Measurements from ENCODE around the gene DLEU7. TPM values are rescaled to one million over a fixed set of nuclear protein-coding genes. Genes with fewer than 3 reads are reported as not detected.

DLEU7 gene
- total RNA-seq, 1 experiment from 2014 or later = not detected

DNA sequence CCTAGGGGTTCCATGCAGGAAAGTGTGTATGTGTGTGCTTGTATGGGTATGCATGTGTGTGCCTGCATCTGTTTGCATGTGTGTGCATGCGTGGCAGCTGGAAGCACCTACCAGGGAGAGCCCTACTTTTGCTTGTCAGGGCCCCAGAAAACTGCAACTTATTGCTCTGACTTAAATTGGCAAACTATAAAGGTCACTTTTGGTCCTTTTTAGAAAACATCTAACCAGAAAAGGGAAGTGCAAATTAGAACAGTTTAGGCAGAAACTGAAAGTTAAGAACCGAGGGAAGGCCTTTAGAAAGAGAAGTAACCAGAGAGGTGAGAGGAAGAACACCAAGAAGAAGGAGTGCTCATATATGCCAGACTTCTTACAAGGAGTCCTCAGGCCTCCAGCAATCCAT lies 32.5 kb downstream of the DLEU7 start:
- CTCF ChIA-PET = no interaction called here
- no peaks in the 10 kb centered on the region for H3K4me1 Mint-ChIP-seq (ENCODE audit: low read depth, unreplicated experiment)
- no peaks in the 10 kb centered on the region for H3K9me3 Mint-ChIP-seq (ENCODE audit: low read depth, unreplicated experiment)
- TF ChIP-seq CTCF (IDR thresholded peaks at IDR 0.05; ENCODE audit: unreplicated experiment) = no peak
- no peak overlapping the region for H3K4me3 Mint-ChIP-seq (ENCODE audit: low read depth, unreplicated experiment)
- no peak overlapping the region for H3K27ac Mint-ChIP-seq (ENCODE audit: unreplicated experiment)
- DNase-seq = no peak
- no TSS peak for BruUV-seq (replicated peaks)
- H3K27me3 Mint-ChIP-seq (ENCODE audit: unreplicated experiment) = no peaks in the 10 kb centered on the region
- no peaks in the 10 kb centered on the region for H3K36me3 Mint-ChIP-seq (ENCODE audit: insufficient read depth, unreplicated experiment)
- intact Hi-C loops (cut with micrococcal nuclease; ENCODE audit: unreplicated experiment) = no loop called here

GRCh38 chr13:50810468-50810867 lies 33.0 kb downstream of the DLEU7 start:
- CTCF ChIA-PET = interaction anchor here (0.6 kb wide), 1 partner anchor 739 kb away, joined by 4 read pairs; no protein-coding TSS in a partner anchor
- intact Hi-C loops (cut with micrococcal nuclease; ENCODE audit: unreplicated experiment) = no loop called here
- TF ChIP-seq CTCF (IDR thresholded peaks at IDR 0.05; ENCODE audit: unreplicated experiment) = no peak
- no peaks in the 10 kb centered on the region for H3K27me3 Mint-ChIP-seq (ENCODE audit: unreplicated experiment)
- no peak for DNase-seq
- no peak overlapping the region for H3K4me3 Mint-ChIP-seq (ENCODE audit: low read depth, unreplicated experiment)
- H3K36me3 Mint-ChIP-seq (ENCODE audit: insufficient read depth, unreplicated experiment) = no peaks in the 10 kb centered on the region
- H3K9me3 Mint-ChIP-seq (ENCODE audit: low read depth, unreplicated experiment) = peaks cover 2% of the 10 kb centered on the region
- H3K4me1 Mint-ChIP-seq (ENCODE audit: low read depth, unreplicated experiment) = no peaks in the 10 kb centered on the region
- H3K27ac Mint-ChIP-seq (ENCODE audit: unreplicated experiment) = no peak overlapping the region
- BruUV-seq (replicated peaks) = no TSS peak

GRCh38 chr13:50809133-50810090 lies 34.1 kb downstream of the DLEU7 start:
- intact Hi-C loops (cut with micrococcal nuclease; ENCODE audit: unreplicated experiment) = loop anchor here (10.0 kb wide), 1 partner anchor 835 kb away; no protein-coding TSS in a partner anchor
- no peak overlapping the region for H3K4me3 Mint-ChIP-seq (ENCODE audit: low read depth, unreplicated experiment)

DNA sequence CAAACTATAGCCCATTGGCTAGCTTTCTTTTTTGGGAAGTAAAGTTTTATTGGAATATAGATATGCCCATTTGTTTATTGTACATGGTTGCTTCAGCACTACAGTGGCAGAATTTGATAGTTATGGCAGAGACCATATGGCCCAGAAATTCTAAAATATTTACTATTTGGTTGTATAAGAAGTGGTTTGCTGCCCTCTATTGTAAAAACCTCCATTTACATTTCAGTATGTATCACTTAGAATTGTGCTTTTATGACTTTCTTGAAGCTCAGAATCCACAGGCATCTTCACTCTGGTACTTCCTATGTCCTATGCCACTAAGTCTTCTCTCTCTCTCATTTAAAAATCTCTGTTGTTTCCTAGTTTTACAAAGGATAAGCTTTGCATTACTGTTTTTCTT lies 37.7 kb downstream of the DLEU7 start:
- Mint-ChIP-seq H3K27ac (ENCODE audit: unreplicated experiment) (no peak overlapping the region), H3K36me3 (ENCODE audit: insufficient read depth, unreplicated experiment) (no peaks in the 10 kb centered on the region), H3K27me3 (ENCODE audit: unreplicated experiment) (no peaks in the 10 kb centered on the region), H3K4me1 (ENCODE audit: low read depth, unreplicated experiment) (no peaks in the 10 kb centered on the region), H3K9me3 (ENCODE audit: low read depth, unreplicated experiment) (peaks cover 2% of the 10 kb centered on the region), H3K4me3 (ENCODE audit: low read depth, unreplicated experiment) (no peak overlapping the region)
- CTCF ChIA-PET = interaction anchor here (0.6 to 1.0 kb wide), 3 partner anchors 635 to 1517 kb away, joined by 3 to 5 read pairs (median 4); partner anchors contain the start of gene SPRYD7
- intact Hi-C loops (cut with micrococcal nuclease; ENCODE audit: unreplicated experiment) = loop anchor here (10.0 kb wide), 1 partner anchor 831 kb away; no protein-coding TSS in a partner anchor
- BruUV-seq (replicated peaks) = no TSS peak
- no peak for TF ChIP-seq CTCF (IDR thresholded peaks at IDR 0.05; ENCODE audit: unreplicated experiment)
- no peak for DNase-seq

More at GRCh38 chr13:50809133-50810090, 34.1 kb downstream of the DLEU7 start:
- Mint-ChIP-seq H3K9me3 (ENCODE audit: low read depth, unreplicated experiment) (peaks cover 2% of the 10 kb centered on the region), H3K4me1 (ENCODE audit: low read depth, unreplicated experiment) (no peaks in the 10 kb centered on the region), H3K27me3 (ENCODE audit: unreplicated experiment) (no peaks in the 10 kb centered on the region), H3K27ac (ENCODE audit: unreplicated experiment) (no peak overlapping the region), H3K36me3 (ENCODE audit: insufficient read depth, unreplicated experiment) (no peaks in the 10 kb centered on the region)
- DNase-seq = no peak
- CTCF ChIA-PET = no interaction called here
- no peak for TF ChIP-seq CTCF (IDR thresholded peaks at IDR 0.05; ENCODE audit: unreplicated experiment)
- BruUV-seq (replicated peaks) = no TSS peak

Data from Calu3 (cell line).